ENCODE measurements around the gene ZNF318. TPM values are rescaled to one million over a fixed set of nuclear protein-coding genes. Genes with fewer than 3 reads are reported as not detected.
A peak's percentile ranks its signal among the peaks of the same experiment; 100 is the strongest.

The ZNF318 gene
- total and polyA plus RNA-seq, 3 donors from 2014 or later = 79.7 to 123 (median 97.9) TPM

GRCh38 chr6:43301081-43301870 lies 68.2 kb downstream of the ZNF318 start:
- H3K4me3 ChIP-seq = no peak overlapping the region
- intact Hi-C loops (cut with DNase I; ENCODE audit: low total_unique reads) = no loop called here
- no peak for DNase-seq
- H3K9me3 ChIP-seq = no peaks in the 10 kb centered on the region
- no peak overlapping the region for H3K27ac ChIP-seq
- no peaks in the 10 kb centered on the region for H3K27me3 ChIP-seq
- 90 to 95% methylated on average over 13 to 15 of the region's 15 CpGs for WGBS, 2 donors
- H3K36me3 ChIP-seq (ENCODE audit: low read depth, missing control alignments) = no peaks in the 10 kb centered on the region
- TF ChIP-seq CTCF (IDR thresholded peaks at IDR 0.05) (no peak), POLR2A (IDR thresholded peaks at IDR 0.05) (no peak)
- H3K4me1 ChIP-seq = no peaks in the 10 kb centered on the region

GRCh38 chr6:43299338-43300293 lies 69.8 kb downstream of the ZNF318 start:
- DNase-seq = no peak
- no peak overlapping the region for H3K4me3 ChIP-seq
- H3K9me3 ChIP-seq = no peaks in the 10 kb centered on the region
- H3K27me3 ChIP-seq = no peaks in the 10 kb centered on the region
- WGBS, 2 donors = 82 to 89% methylated on average over 17 to 18 of the region's 18 CpGs
- intact Hi-C loops (cut with DNase I; ENCODE audit: low total_unique reads) = no loop called here
- no peak overlapping the region for H3K27ac ChIP-seq
- no peak for TF ChIP-seq CTCF (IDR thresholded peaks at IDR 0.05)
- no peak for TF ChIP-seq POLR2A (IDR thresholded peaks at IDR 0.05)
- no peaks in the 10 kb centered on the region for H3K4me1 ChIP-seq
- no peaks in the 10 kb centered on the region for H3K36me3 ChIP-seq (ENCODE audit: low read depth, missing control alignments)

DNA sequence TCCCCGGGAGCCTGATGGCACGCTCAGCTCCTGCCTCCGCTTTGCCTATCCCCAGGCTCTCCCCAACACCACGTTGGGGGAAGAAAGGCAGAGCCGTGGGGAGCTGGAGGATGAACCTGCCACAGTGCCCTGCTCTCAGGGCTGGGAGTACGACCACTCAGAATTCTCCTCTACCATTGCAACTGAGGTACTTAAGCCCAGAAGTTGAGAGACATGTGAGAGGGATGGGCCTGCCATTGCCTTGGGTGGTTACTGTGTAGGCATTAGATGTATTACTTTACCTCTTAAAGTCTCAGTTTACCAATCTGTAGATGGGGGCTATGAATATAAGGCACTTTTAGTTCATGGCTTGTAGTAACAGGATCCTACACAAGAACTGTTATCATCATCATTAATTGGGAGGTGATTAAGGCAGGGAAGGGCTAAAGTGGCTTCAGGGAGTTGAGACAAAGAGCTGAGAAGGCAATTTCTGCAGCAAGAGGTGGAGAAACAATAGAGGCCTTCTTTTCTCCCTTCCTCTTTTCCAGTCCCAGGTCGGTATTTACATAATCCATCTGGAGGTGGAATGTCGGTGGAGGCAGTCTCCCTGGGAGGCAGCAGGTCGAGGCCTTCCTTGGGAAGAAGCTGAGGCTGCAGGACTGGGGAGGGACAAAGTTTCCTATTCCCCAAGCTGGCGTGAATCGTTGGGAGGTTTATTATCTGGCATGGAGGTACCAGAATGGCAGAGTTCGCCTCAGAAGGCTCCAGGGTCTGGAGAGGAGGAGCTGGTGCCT lies 70.7 kb downstream of the ZNF318 start:
- intact Hi-C loops (cut with DNase I; ENCODE audit: low total_unique reads) = no loop called here
- WGBS, 2 donors = 75 to 78% methylated on average over 12 of the region's 12 CpGs
- Histone ChIP-seq H3K4me1 (no peaks in the 10 kb centered on the region), H3K27ac (no peak overlapping the region), H3K9me3 (no peaks in the 10 kb centered on the region), H3K27me3 (no peaks in the 10 kb centered on the region), H3K36me3 (ENCODE audit: low read depth, missing control alignments) (no peaks in the 10 kb centered on the region), H3K4me3 (no peak overlapping the region)
- DNase-seq = no peak
- TF ChIP-seq POLR2A (IDR thresholded peaks at IDR 0.05) (no peak), CTCF (IDR thresholded peaks at IDR 0.05) (no peak)

- intact Hi-C loops (cut with DNase I; ENCODE audit: low total_unique reads) = no loop called here
- no peaks in the 10 kb centered on the region for H3K36me3 ChIP-seq (ENCODE audit: low read depth, missing control alignments)
- H3K9me3 ChIP-seq = no peaks in the 10 kb centered on the region
- DNase-seq = peak; percentile 57
- 56 to 78% methylated on average over 3 to 10 of the region's 10 CpGs for WGBS, 2 donors
- TF ChIP-seq POLR2A (IDR thresholded peaks at IDR 0.05) (no peak), CTCF (IDR thresholded peaks at IDR 0.05) (no peak)
- no peak within 1 kb of the TSS for H3K4me3 ChIP-seq
- H3K27ac ChIP-seq = no peak within 1 kb of the TSS
- no peaks in the 10 kb centered on the region for H3K27me3 ChIP-seq
- no peaks in the 10 kb centered on the region for H3K4me1 ChIP-seq
Measured at GRCh38 chr6:43297644-43298564, 71.5 kb downstream of the ZNF318 start, which contains the start of gene SLC22A7. SLC22A7 (plus strand) TSS chr6:43298260; CDS start chr6:43298359, 99 bp downstream.
